Adrenal gland (tissue), 5 donors: ENCODE measurements around the gene MYCBPAP.

Experiments used
- POLR2A ChIP-seq, 2 donors: fragments of 450-650 bp; IDR thresholded peaks; one replicate each; pipeline ENCODE4 v1.6.1; 2017; ENCODE audit warnings: antibody characterized with exemption in 2 of 2, mild to moderate bottlenecking in 2 of 2, moderate library complexity in 1 of 2
- TF ChIP-seq, protein P1 (sequence below), 6 experiments: fragments of 450-650 bp in 4 of 6; fragments of 200-600 bp in 2 of 6; sonication (generic) in 1 of 6; IDR thresholded peaks; 1 replicate in 5 of 6; 2 replicates in 1 of 6; pipeline versions ENCODE4 v1.5.1 to v1.8.0; 2016 to 2021; ENCODE audit warnings: antibody characterized with exemption in 6 of 6, mild to moderate bottlenecking in 2 of 6, moderate library complexity in 1 of 6
- donor health status: DM: no; HTN: no; CAD: no.

DNA sequence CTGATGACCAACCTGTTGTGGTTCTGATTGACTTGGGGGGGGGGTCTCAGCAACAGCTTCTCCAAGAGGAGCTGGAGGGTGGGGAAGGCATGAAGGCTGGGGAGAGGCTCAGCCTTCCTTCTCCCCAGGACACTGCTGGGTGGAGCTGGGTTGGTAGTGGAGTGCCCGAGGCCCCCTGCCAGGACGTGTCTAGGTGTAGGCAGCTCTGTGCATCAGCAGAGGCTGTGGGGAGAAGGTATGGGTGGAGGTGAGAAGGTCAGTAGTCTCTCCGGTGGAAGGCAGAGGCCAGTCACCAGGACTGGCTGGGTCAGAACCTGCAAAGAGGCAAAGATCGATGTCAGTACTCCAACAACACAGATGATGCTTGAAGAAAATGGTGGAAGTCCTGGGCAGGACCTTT is 43.5 kb upstream of the MYCBPAP start:
- TF ChIP-seq, protein P1, sequence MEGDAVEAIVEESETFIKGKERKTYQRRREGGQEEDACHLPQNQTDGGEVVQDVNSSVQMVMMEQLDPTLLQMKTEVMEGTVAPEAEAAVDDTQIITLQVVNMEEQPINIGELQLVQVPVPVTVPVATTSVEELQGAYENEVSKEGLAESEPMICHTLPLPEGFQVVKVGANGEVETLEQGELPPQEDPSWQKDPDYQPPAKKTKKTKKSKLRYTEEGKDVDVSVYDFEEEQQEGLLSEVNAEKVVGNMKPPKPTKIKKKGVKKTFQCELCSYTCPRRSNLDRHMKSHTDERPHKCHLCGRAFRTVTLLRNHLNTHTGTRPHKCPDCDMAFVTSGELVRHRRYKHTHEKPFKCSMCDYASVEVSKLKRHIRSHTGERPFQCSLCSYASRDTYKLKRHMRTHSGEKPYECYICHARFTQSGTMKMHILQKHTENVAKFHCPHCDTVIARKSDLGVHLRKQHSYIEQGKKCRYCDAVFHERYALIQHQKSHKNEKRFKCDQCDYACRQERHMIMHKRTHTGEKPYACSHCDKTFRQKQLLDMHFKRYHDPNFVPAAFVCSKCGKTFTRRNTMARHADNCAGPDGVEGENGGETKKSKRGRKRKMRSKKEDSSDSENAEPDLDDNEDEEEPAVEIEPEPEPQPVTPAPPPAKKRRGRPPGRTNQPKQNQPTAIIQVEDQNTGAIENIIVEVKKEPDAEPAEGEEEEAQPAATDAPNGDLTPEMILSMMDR (IDR thresholded peaks at IDR 0.05) = no peak
- TF ChIP-seq POLR2A (IDR thresholded peaks at IDR 0.05) = no peak
